ENCODE measurements around the gene MLEC. TPM values are rescaled to one million over a fixed set of nuclear protein-coding genes. Genes with fewer than 3 reads are reported as not detected.

MLEC gene
- polyA plus RNA-seq, 4 donors = 150 to 183 (median 151) TPM

DNA sequence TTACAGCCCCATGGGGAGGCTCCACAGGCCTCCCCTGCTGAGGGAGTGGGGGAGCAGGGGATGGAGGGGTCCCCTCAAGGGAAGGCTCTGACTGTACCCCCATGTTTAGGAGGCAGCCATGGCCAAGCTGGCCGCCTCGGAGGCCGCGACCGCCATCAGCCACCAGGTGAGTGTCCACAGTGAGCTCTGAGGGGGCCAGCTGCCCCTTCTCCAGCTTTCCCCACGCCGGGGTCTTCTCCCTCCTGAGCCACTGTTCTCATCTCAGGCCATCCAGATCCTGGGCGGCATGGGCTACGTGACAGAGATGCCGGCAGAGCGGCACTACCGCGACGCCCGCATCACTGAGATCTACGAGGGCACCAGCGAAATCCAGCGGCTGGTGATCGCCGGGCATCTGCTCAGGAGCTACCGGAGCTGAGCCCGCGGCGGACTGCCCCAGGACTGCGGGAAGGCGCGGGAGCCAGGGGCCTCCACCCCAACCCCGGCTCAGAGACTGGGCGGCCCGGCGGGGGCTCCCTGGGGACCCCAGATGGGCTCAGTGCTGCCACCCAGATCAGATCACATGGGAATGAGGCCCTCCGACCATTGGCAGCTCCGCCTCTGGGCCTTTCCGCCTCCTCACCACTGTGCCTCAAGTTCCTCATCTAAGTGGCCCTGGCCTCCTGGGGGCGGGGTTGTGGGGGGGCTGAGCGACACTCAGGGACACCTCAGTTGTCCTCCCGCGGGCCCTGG lies 52.2 kb downstream of the MLEC start:
- DNase-seq (ENCODE audit: low read depth in 4 of 4, low spot score in 2 of 4) = no peak

DNA sequence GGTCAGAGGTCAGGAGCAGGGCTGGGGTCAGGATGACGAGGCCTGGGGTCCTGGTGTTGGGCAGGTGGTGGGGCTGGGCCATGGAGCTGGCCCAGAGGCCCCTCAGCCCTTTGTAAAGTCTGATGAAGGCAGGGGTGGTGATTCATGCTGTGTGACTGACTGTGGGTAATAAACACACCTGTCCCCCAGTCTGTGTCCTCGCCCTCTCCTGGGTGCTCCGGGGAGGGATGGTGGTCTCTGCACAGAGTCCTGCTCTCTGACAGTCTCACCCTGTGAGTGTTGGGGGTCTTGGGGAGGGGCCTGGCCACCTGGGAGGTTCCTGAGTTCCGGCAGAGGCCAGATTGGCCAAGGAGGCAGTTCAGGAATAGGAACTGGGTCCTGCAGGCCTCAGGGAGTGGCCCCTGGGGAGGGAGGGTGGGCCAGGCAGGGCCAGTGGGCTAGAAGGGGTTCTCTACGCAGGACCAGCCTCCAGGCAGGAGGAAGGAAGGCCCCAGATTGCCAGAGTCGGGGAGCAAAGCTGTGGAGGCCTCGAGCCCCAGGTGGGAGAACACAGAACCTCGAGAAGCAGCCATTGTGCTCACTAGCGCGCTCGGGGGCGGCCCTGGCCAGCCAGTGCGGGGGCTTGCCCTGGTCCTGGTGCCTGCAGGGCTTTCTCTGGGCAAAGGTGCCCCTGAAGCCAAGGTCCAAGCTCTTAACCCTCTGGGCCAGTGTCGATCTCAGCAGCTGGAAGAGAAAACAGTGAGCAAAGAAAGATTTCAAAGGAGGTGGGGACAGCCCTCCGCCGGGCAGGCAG lies 53.1 kb downstream of the MLEC start:
- no peak for DNase-seq (ENCODE audit: low read depth in 4 of 4, low spot score in 2 of 4)

GRCh38 chr12:120740871-120741270 lies 53.9 kb downstream of the MLEC start:
- DNase-seq (ENCODE audit: low read depth in 4 of 4, low spot score in 2 of 4) = no peak

DNA sequence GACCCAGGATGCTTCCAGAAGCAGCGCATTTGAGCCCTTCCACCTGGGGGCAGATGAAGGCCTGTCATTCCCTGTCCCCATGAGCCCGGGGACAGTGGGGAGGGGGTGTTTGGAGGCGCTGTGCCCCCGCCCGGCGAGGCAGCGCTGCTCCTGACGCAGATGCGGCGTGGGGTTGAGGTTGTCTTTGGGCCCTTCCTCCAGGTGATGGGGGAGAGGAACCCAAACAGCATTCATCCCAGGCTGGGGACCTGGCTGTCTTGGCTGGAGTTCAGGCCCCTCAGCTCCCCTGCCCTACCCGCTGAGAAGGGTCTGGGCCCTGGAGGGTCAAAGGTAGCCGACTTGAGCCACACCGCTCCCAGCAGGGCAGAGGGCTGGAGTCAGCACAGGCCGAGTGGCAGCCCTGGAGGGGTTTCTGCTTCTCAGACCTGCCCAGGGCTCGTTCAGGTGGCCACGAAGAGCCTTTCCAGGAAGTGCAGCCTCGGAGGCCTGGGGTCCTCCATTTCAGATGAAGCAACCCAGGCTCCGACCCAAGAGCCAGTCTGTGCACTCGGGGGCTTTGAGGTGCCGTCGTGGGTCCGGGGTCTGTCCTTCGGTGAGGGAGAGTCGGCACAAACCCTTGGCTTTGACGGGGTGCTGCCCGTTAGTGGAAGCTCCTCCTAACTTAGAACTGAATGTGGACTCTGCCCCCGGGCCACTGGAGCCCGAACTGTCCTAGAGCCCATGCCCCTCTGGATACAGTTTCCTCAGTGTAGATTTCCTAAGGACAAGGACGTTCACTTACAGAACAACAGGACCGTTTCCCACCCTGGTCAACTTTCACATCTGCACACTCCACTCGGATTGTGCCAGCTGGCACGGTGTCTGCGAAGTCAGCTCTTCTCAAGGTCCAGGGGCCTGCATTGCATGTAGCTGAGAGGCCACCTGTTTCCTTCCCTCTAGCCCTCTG lies 54.8 kb downstream of the MLEC start:
- DNase-seq (ENCODE audit: low read depth in 4 of 4, low spot score in 2 of 4) = no peak

DNA sequence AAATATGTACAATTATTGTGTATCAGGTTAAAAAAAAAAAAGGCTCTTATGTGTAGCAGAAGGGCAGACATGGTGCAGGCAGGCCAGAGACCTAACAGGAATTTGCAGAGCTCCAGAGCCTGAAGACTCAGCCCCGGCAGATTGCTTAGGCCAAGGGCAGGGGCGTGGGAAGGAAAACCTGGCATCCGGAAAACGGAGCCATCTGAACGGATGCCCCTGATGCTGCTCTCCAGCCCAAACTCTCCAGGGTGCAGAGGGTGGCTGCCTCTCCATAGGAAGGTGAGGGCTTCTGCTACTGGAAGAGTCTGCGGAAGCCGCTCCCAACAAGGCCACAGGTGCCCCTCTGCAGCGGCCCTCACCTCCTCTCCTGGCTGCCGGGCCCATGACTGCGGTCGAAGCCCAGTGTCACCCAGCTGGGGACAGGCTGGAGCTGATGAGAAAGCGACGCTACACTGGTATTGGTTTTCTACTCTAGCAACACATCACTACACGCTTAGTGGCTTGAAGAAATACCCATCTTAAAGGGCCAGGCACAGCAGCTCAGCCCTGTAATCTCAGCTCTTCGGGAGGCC lies 58.1 kb downstream of the MLEC start:
- no peak for DNase-seq (ENCODE audit: low read depth in 4 of 4, low spot score in 2 of 4)

DNA sequence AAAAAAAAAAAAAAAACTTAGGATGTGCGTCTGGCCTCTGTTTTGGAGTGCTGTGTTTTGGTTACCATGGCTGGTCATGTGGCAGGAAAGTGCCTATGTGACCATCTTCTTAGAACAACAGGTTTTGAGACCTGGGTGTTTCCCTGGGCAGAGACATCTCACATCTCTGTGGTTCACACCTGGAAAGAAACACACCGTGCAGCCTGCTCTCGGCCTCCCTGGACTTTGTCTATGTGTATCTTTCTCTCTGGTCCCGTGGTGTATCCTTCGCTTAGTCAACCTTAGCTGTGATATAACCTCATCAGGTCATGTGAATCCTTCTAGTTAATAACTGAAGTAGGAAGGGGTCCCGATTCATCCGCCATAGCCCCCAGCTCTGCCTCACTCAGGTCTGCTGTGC lies 61.3 kb downstream of the MLEC start:
- DNase-seq (ENCODE audit: low read depth in 4 of 4, low spot score in 2 of 4) = no peak

DNA sequence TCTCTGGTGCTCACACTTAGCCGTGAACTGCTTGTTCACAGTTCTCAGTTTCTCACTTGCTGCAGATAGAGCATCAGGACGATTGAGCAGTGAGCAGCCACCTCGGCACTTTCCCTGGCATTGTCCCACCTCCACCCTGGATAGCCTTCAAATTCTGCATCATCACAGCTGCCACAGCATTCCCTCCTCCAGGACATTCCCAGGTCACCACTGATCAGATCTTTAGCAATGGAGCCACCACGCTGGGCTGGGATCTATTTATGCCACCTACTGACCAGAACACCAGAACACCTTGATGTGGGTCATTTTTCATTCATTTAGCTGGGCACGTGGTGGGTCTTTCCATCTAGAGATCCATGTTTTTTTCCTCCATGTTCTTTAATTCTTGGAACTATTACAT lies 62.3 kb downstream of the MLEC start:
- DNase-seq (ENCODE audit: low read depth in 4 of 4, low spot score in 2 of 4) = no peak

DNA sequence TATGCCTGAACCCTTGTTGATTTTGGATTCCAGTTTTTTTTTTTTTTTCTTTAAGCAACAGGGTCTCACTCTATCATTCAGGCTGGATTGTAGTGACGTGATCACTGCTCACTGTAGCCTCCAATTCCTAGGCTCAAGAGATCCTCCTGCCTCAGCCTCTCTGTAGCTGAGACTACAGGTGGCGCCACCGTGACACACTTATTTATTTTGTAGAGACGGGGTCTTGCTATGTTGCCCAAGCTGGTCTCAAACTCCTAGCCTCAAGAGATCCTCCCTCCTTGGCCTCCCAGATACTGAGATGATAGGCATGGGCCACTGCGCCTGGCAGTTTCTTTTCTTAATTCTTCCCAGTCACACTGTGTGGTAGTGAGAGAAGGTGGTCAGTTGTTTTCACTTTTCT lies 63.9 kb downstream of the MLEC start:
- no peak for DNase-seq (ENCODE audit: low read depth in 4 of 4, low spot score in 2 of 4)

- no peak for DNase-seq (ENCODE audit: low read depth in 4 of 4, low spot score in 2 of 4)
Observed at GRCh38 chr12:120751389-120751788, 64.4 kb downstream of the MLEC start.

Other genes with a start within 250 kb of the MLEC start
- gene COX6A1, start 249.0 kb upstream of the MLEC start, polyA plus RNA-seq (ENCODE audit: insufficient read length in 4 of 4) = 100 to 1,000 TPM; 274 to 383 (median 330) TPM
- 10 to 100 TPM; 35.0 to 48.4 (median 42.8) TPM for gene TRIAP1, start 240.8 kb upstream of the MLEC start, polyA plus RNA-seq (ENCODE audit: insufficient read length in 4 of 4)
- gene GATC, start 240.7 kb upstream of the MLEC start, polyA plus RNA-seq (ENCODE audit: insufficient read length in 4 of 4) = 10 to 100 TPM; 30.5 to 36.9 (median 33.6) TPM
- gene SRSF9, start 217.4 kb upstream of the MLEC start, polyA plus RNA-seq (ENCODE audit: insufficient read length in 4 of 4) = 100 to 1,000 TPM; 212 to 273 (median 244) TPM
- gene DYNLL1, start 191.0 kb upstream of the MLEC start, polyA plus RNA-seq (ENCODE audit: insufficient read length in 4 of 4) = 100 to 1,000 TPM; 460 to 545 (median 496) TPM
- gene COQ5, start 158.0 kb upstream of the MLEC start, polyA plus RNA-seq (ENCODE audit: insufficient read length in 4 of 4) = 10 to 100 TPM; 53.9 to 70.1 (median 66.9) TPM
- 100 to 1,000 TPM; 180 to 269 (median 215) TPM for gene RNF10, start 152.8 kb upstream of the MLEC start, polyA plus RNA-seq (ENCODE audit: insufficient read length in 4 of 4)
- gene POP5, start 105.7 kb upstream of the MLEC start, polyA plus RNA-seq (ENCODE audit: insufficient read length in 4 of 4) = 10 to 100 TPM; 39.4 to 64.1 (median 51.7) TPM
- gene CABP1, start 46.5 kb upstream of the MLEC start, polyA plus RNA-seq (ENCODE audit: insufficient read length in 4 of 4) = 1 to 10 TPM; 4.3 to 5.6 (median 5.0) TPM
- 10 to 100 TPM; 70.1 to 76.1 (median 72.2) TPM for gene UNC119B, start 23.3 kb downstream of the MLEC start, polyA plus RNA-seq (ENCODE audit: insufficient read length in 4 of 4)
- gene ACADS, start 38.7 kb downstream of the MLEC start, polyA plus RNA-seq (ENCODE audit: insufficient read length in 4 of 4) = 10 to 100 TPM; 18.1 to 24.2 (median 23.2) TPM
- 10 to 100 TPM; 74.2 to 86.5 (median 79.6) TPM for gene SPPL3, start 217.2 kb downstream of the MLEC start, polyA plus RNA-seq (ENCODE audit: insufficient read length in 4 of 4)